Neural progenitor cell (in vitro differentiated cells): ENCODE results near the gene SLC16A12. TPM values are rescaled to one million over a fixed set of nuclear protein-coding genes. Genes with fewer than 3 reads are reported as not detected.
"Not testable (repeated sequence)": the region's sequence is repeated elsewhere in the genome, so short reads cannot be mapped to it uniquely, and the experiment has no call there.

Experiments used
- DNase-seq: peaks from one replicate; pipeline ENCODE4 v3.0.0-alpha.2; 2016; ENCODE audit warnings: low spot score
- H2AFZ ChIP-seq: fragments of 200-600 bp; sonication (generic); replicated peaks from 2 replicates; pipeline ENCODE4 v1.6.1; 2016; ENCODE audit warnings: antibody characterized with exemption
- H3F3A ChIP-seq: fragments of 200-600 bp; sonication (generic); 2 replicates; pipeline ENCODE4 v1.6.1; 2016; ENCODE audit warnings: antibody characterized with exemption, low read depth
- H3K27ac ChIP-seq: fragments of 200-600 bp; sonication (generic); 2 replicates; pipeline ENCODE4 v1.5.1; 2016; ENCODE audit warnings: mild to moderate bottlenecking
- H3K27me3 ChIP-seq: fragments of 200-600 bp; sonication (generic); 2 replicates; pipeline ENCODE4 v1.6.1; 2016; ENCODE audit warnings: mild to moderate bottlenecking, moderate library complexity
- H3K36me3 ChIP-seq: fragments of 200-600 bp; sonication (generic); 2 replicates; pipeline ENCODE4 v1.5.1; 2016
- H3K4me1 ChIP-seq: fragments of 200-600 bp; sonication (generic); 2 replicates; pipeline ENCODE4 v1.6.1; 2016; ENCODE audit warnings: mixed run types
- H3K4me2 ChIP-seq: fragments of 200-600 bp; sonication (generic); 2 replicates; pipeline ENCODE4 v1.6.1; 2016
- H3K4me3 ChIP-seq: fragments of 200-600 bp; sonication (generic); 2 replicates; pipeline ENCODE4 v1.5.1; 2016
- H3K79me2 ChIP-seq: fragments of 200-600 bp; sonication (generic); 2 replicates; pipeline ENCODE4 v1.6.1; 2016; ENCODE audit warnings: low read depth
- H3K9ac ChIP-seq: fragments of 200-600 bp; sonication (generic); 2 replicates; pipeline ENCODE4 v1.6.1; 2016
- H3K9me3 ChIP-seq: fragments of 200-600 bp; sonication (generic); 2 replicates; pipeline ENCODE4 v1.5.1; 2016; ENCODE audit warnings: low read depth
- H4K20me1 ChIP-seq: fragments of 200-600 bp; sonication (generic); 2 replicates; pipeline ENCODE4 v1.6.1; 2016; ENCODE audit warnings: low read depth
- H3K27ac Mint-ChIP-seq: 3 replicates; pipeline ENCODE4 v1.8.0; 2021; ENCODE audit warnings: mixed read lengths
- H3K27me3 Mint-ChIP-seq: 2 replicates; pipeline ENCODE4 v1.8.0; 2022; ENCODE audit warnings: low read depth, mild to moderate bottlenecking, inconsistent platforms, moderate library complexity, mixed read lengths; ENCODE audit not compliant: insufficient read depth
- H3K36me3 Mint-ChIP-seq: 3 replicates; pipeline ENCODE4 v1.8.0; 2021; ENCODE audit warnings: mixed read lengths
- H3K4me1 Mint-ChIP-seq: 3 replicates; pipeline ENCODE4 v1.8.0; 2021; ENCODE audit warnings: mixed read lengths
- H3K4me3 Mint-ChIP-seq: 3 replicates; pipeline ENCODE4 v1.8.0; 2021; ENCODE audit warnings: mild to moderate bottlenecking, moderate library complexity, mixed read lengths
- H3K9me3 Mint-ChIP-seq: 3 replicates; pipeline ENCODE4 v1.8.0; 2020; ENCODE audit warnings: mixed read lengths
- EZH2 ChIP-seq: fragments of 200-600 bp; sonication (generic); IDR thresholded peaks from 2 replicates; pipeline ENCODE4 v1.6.1; 2017; ENCODE audit warnings: antibody characterized with exemption, mild to moderate bottlenecking, moderate library complexity
- EZH2phosphoT487 ChIP-seq: fragments of 200-600 bp; sonication (generic); IDR thresholded peaks from 2 replicates; pipeline ENCODE4 v1.6.1; 2017; ENCODE audit warnings: antibody characterized with exemption
- total RNA-seq: library from RNA; depleted of rRNA; stranded (reverse); fragments of >200 nt; gene quantifications from 2 replicates; pipeline ENCODE4 v1.2.3, GENCODE V29; 2015; ENCODE audit warnings: low replicate concordance
- TF ChIP-seq, protein P1 (sequence below): fragments of 200-600 bp; sonication (generic); IDR thresholded peaks from 2 replicates; pipeline ENCODE4 v1.5.1; 2017; ENCODE audit warnings: antibody characterized with exemption, mild to moderate bottlenecking

SLC16A12 gene
- total RNA-seq, 1 donor from 2014 or later = not detected

DNA sequence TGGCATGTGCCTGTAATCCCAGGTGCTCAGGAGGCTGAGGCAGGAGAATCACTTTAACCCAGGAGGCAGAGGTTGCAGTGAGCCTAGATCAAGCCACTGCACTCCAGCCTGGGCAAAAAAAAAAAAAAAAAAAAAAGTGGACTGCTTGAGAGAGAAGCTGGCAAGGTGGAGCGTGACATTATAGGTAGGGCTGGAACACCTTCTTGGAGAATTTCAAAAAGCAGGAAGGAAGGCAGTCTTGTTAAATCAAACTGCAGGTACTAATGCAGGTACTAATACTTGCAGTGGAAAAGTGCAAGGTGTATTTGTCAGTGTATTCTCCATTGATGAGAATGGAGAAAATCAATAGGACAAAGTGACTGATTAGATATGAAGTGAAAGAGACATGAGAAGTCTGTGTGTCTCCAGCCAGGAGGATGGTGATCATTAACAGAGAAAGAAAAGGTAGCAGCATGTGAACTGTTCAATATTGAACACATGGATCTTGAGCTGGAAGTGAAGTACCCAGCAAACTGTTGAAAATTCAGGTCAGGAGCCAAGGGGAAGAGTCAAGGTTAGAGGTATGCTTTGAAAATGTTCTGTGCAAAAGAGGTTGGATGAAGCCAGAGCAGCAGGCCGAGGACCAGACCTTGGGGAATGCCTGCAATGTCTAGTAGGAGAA is 12.6 kb upstream of the SLC16A12 start:
- Histone ChIP-seq H3K4me2 (no peak overlapping the region), H3K36me3 (no peaks in the 10 kb centered on the region), H3K9ac (no peak overlapping the region), H3K4me3 (no peak overlapping the region), H2AFZ (no peak overlapping the region), H4K20me1 (no peaks in the 10 kb centered on the region), H3K27ac (no peak overlapping the region), H3F3A (no peaks in the 10 kb centered on the region), H3K4me1 (no peaks in the 10 kb centered on the region), H3K9me3 (no peaks in the 10 kb centered on the region), H3K79me2 (no peaks in the 10 kb centered on the region), H3K27me3 (no peaks in the 10 kb centered on the region)
- no peaks in the 10 kb centered on the region for H3K4me1 Mint-ChIP-seq
- TF ChIP-seq EZH2phosphoT487 = no peak
- no peak for TF ChIP-seq EZH2
- TF ChIP-seq, protein P1, sequence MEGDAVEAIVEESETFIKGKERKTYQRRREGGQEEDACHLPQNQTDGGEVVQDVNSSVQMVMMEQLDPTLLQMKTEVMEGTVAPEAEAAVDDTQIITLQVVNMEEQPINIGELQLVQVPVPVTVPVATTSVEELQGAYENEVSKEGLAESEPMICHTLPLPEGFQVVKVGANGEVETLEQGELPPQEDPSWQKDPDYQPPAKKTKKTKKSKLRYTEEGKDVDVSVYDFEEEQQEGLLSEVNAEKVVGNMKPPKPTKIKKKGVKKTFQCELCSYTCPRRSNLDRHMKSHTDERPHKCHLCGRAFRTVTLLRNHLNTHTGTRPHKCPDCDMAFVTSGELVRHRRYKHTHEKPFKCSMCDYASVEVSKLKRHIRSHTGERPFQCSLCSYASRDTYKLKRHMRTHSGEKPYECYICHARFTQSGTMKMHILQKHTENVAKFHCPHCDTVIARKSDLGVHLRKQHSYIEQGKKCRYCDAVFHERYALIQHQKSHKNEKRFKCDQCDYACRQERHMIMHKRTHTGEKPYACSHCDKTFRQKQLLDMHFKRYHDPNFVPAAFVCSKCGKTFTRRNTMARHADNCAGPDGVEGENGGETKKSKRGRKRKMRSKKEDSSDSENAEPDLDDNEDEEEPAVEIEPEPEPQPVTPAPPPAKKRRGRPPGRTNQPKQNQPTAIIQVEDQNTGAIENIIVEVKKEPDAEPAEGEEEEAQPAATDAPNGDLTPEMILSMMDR = no peak
- H3K27ac Mint-ChIP-seq = no peak overlapping the region
- H3K4me3 Mint-ChIP-seq = no peak overlapping the region
- H3K27me3 Mint-ChIP-seq = peaks cover 4% of the 10 kb centered on the region
- H3K9me3 Mint-ChIP-seq = peaks cover 2% of the 10 kb centered on the region
- DNase-seq = no peak
- no peaks in the 10 kb centered on the region for H3K36me3 Mint-ChIP-seq

DNA sequence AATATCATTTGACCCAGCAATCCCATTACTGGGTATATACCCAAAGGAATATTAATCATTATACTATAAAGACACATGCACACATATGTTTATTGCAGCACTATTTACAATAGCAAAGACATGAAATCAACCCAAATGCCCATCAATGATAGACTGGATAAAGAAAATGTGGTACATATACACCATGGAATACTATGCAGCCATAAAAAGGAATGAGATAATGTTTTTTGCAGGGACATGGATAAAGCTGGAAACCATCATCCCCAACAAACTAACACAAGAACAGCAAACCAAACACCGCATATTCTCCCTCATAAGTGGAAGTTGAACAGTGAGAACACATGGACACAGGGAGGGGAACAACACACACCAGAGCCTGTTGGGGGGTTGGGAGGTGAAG is 11.3 kb upstream of the SLC16A12 start:
- not testable (repeated sequence) for H3K4me3 Mint-ChIP-seq, H3K4me3 ChIP-seq, H3K9me3 ChIP-seq, H3K36me3 Mint-ChIP-seq, H3K79me2 ChIP-seq, H3F3A ChIP-seq, H3K36me3 ChIP-seq, H3K27me3 Mint-ChIP-seq, H3K27ac Mint-ChIP-seq, H2AFZ ChIP-seq, H3K4me1 Mint-ChIP-seq, H3K27me3 ChIP-seq, H3K9me3 Mint-ChIP-seq, DNase-seq, H3K9ac ChIP-seq, H3K4me2 ChIP-seq, H3K4me1 ChIP-seq, H3K27ac ChIP-seq, H4K20me1 ChIP-seq

DNA sequence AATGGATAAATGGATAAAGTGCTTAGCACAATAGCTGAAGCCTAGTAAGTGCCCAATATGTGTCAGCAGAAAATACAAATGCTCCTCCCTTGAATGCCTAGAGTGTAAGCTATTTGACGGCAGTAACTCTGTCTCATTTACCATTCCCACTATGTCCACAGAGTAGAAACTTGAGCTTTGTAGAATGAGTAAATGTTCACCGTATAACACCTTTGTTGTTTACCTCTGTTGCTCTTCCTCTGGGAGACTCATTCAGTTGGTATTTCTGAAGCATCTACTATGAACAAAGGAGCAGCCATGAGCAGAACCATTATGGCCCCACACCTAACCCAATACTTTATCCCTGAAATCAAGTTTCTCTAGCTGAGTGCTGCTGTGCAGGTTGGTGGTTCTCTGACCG is 8.4 kb upstream of the SLC16A12 start:
- no peak overlapping the region for H3K4me3 Mint-ChIP-seq
- H3K27ac ChIP-seq = no peak overlapping the region
- no peak overlapping the region for H3K27ac Mint-ChIP-seq
- no peaks in the 10 kb centered on the region for H3K36me3 ChIP-seq
- H3K36me3 Mint-ChIP-seq = no peaks in the 10 kb centered on the region
- H3K4me3 ChIP-seq = no peak overlapping the region
- TF ChIP-seq EZH2phosphoT487 (no peak), EZH2 (no peak)
- TF ChIP-seq, protein P1 = no peak
- H3K9me3 ChIP-seq = no peaks in the 10 kb centered on the region
- no peaks in the 10 kb centered on the region for H3K79me2 ChIP-seq
- no peaks in the 10 kb centered on the region for H4K20me1 ChIP-seq
- DNase-seq = no peak
- peaks cover 3% of the 10 kb centered on the region for H3K27me3 ChIP-seq
- H3K9ac ChIP-seq = no peak overlapping the region
- peaks cover 4% of the 10 kb centered on the region for H3K27me3 Mint-ChIP-seq
- H3K4me1 Mint-ChIP-seq = no peaks in the 10 kb centered on the region
- H2AFZ ChIP-seq = no peak overlapping the region
- no peaks in the 10 kb centered on the region for H3F3A ChIP-seq
- H3K4me1 ChIP-seq = no peaks in the 10 kb centered on the region
- H3K9me3 Mint-ChIP-seq = no peaks in the 10 kb centered on the region
- H3K4me2 ChIP-seq = no peak overlapping the region

DNA sequence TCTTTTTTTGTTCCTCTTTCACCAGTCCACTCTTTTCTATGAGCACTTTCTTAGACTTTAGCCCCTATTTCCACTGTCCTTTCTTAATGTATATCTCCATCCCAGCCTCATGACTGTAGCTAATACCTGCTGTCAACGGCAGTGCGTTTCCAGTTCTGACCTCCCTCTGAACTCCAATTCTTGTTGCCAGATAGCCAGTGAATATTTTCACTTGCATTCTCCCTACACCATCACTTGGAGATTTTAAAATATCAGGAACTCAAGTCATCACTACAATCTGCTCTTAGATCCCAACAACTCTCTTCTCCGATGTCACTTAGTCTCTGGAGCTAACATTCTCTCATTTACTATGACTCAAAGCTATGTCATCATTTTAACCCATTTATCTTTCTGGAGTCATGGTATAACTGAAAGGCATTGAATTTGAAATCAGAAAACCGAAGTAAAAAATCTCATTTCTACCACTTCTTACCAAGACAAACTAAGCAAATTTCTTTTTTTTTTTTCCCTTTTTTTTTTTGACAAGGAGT is 5.1 kb upstream of the SLC16A12 start:
- Histone ChIP-seq H3K9me3 (no peaks in the 10 kb centered on the region), H3K27ac (no peak overlapping the region), H3K9ac (no peak overlapping the region), H3K27me3 (peaks cover 36% of the 10 kb centered on the region), H2AFZ (no peak overlapping the region), H3K4me3 (no peak overlapping the region), H3K4me1 (no peaks in the 10 kb centered on the region), H3K36me3 (no peaks in the 10 kb centered on the region), H4K20me1 (no peaks in the 10 kb centered on the region), H3K79me2 (no peaks in the 10 kb centered on the region), H3F3A (peaks cover 11% of the 10 kb centered on the region), H3K4me2 (no peak overlapping the region)
- H3K4me3 Mint-ChIP-seq = no peak overlapping the region
- peaks cover 17% of the 10 kb centered on the region for H3K27me3 Mint-ChIP-seq
- DNase-seq = no peak
- H3K9me3 Mint-ChIP-seq = no peaks in the 10 kb centered on the region
- no peak for TF ChIP-seq EZH2phosphoT487
- TF ChIP-seq, protein P1 = no peak
- no peak for TF ChIP-seq EZH2
- peaks cover 10% of the 10 kb centered on the region for H3K4me1 Mint-ChIP-seq
- H3K27ac Mint-ChIP-seq = no peak overlapping the region
- no peaks in the 10 kb centered on the region for H3K36me3 Mint-ChIP-seq
